Panc1 (cell line): ENCODE data around the gene SLC27A3.

ENCODE experiments used
- POLR2AphosphoS5 ChIP-seq: IDR thresholded peaks from 2 replicates; pipeline ENCODE4 v1.6.1; 2012; ENCODE audit warnings: mild to moderate bottlenecking, low read depth, low read length, moderate library complexity
- SIN3A ChIP-seq: IDR thresholded peaks from 2 replicates; pipeline ENCODE4 v1.6.1; 2012; ENCODE audit warnings: low read depth, mild to moderate bottlenecking, low read length, moderate library complexity, borderline replicate concordance; ENCODE audit not compliant: insufficient read depth
- TCF7L2 ChIP-seq: IDR thresholded peaks from 2 replicates; pipeline ENCODE4 v1.6.1; 2011; ENCODE audit warnings: mild to moderate bottlenecking, low read depth, low read length, inconsistent platforms
- TF ChIP-seq, protein P1 (sequence below): fragments of 450-650 bp; IDR thresholded peaks from 2 replicates; pipeline ENCODE4 v1.5.1; 2017; ENCODE audit warnings: mild to moderate bottlenecking
- TF ChIP-seq, protein P2 (sequence below), 2 experiments: IDR thresholded peaks; 2 replicates each; pipeline ENCODE4 v1.6.1; 2011 to 2012; ENCODE audit warnings: low read depth in 2 of 2, control low read depth in 1 of 2, low read length in 1 of 2, mild to moderate bottlenecking in 1 of 2, moderate library complexity in 1 of 2; ENCODE audit not compliant: insufficient read depth in 1 of 2

DNA sequence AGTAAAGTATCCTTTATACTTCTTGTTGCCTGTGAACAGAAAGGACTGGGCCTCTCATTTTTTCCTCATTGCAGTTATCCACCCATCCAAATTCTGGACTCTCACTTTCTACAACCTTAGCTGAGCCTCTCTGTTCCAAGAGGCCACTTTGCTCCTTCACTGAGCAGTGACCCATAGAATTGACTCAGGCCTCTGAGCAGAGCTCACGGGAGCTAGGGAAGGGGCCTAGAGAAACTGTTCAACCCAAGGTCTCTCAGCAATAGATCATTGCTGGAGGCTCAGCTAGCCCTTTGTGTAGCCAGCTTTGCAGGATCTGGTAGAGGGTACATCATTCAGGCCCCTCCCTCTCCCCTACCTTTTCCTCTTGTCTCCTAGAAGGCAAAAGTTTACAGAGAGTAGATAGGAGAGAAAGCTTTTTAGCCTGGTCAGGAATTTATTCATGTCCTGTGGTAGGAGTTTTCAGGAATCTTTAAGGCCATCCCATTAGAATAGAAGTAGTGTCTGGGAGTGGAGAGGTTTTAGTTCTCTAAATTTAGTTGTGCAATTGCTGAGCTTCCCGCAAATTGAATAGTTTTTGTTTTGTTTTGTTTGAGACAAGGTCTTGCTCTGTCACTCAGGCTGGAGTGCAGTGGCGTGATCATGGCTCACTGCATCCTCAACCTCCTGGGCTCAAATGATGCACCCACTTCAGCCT lies 40.7 kb upstream of the SLC27A3 start:
- TF ChIP-seq POLR2AphosphoS5 (no peak), SIN3A (no peak), TCF7L2 (no peak)
- TF ChIP-seq, protein P1, sequence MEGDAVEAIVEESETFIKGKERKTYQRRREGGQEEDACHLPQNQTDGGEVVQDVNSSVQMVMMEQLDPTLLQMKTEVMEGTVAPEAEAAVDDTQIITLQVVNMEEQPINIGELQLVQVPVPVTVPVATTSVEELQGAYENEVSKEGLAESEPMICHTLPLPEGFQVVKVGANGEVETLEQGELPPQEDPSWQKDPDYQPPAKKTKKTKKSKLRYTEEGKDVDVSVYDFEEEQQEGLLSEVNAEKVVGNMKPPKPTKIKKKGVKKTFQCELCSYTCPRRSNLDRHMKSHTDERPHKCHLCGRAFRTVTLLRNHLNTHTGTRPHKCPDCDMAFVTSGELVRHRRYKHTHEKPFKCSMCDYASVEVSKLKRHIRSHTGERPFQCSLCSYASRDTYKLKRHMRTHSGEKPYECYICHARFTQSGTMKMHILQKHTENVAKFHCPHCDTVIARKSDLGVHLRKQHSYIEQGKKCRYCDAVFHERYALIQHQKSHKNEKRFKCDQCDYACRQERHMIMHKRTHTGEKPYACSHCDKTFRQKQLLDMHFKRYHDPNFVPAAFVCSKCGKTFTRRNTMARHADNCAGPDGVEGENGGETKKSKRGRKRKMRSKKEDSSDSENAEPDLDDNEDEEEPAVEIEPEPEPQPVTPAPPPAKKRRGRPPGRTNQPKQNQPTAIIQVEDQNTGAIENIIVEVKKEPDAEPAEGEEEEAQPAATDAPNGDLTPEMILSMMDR = no peak
- TF ChIP-seq, protein P2, sequence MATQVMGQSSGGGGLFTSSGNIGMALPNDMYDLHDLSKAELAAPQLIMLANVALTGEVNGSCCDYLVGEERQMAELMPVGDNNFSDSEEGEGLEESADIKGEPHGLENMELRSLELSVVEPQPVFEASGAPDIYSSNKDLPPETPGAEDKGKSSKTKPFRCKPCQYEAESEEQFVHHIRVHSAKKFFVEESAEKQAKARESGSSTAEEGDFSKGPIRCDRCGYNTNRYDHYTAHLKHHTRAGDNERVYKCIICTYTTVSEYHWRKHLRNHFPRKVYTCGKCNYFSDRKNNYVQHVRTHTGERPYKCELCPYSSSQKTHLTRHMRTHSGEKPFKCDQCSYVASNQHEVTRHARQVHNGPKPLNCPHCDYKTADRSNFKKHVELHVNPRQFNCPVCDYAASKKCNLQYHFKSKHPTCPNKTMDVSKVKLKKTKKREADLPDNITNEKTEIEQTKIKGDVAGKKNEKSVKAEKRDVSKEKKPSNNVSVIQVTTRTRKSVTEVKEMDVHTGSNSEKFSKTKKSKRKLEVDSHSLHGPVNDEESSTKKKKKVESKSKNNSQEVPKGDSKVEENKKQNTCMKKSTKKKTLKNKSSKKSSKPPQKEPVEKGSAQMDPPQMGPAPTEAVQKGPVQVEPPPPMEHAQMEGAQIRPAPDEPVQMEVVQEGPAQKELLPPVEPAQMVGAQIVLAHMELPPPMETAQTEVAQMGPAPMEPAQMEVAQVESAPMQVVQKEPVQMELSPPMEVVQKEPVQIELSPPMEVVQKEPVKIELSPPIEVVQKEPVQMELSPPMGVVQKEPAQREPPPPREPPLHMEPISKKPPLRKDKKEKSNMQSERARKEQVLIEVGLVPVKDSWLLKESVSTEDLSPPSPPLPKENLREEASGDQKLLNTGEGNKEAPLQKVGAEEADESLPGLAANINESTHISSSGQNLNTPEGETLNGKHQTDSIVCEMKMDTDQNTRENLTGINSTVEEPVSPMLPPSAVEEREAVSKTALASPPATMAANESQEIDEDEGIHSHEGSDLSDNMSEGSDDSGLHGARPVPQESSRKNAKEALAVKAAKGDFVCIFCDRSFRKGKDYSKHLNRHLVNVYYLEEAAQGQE (IDR thresholded peaks at IDR 0.05; ENCODE audit: insufficient read depth in 1 of 2, low read depth in 2 of 2, low read length in 1 of 2) = no peak
